K562 (cell line): ENCODE data around the gene TNFSF13. TPM values are rescaled to one million over a fixed set of nuclear protein-coding genes. Genes with fewer than 3 reads are reported as not detected.
A peak's percentile ranks its signal among the peaks of the same experiment; 100 is the strongest.

ENCODE experiments used
- ATF3 ChIP-seq, 2 experiments: fragments of 450-650 bp in 1 of 2; sonication (generic) in 1 of 2; formaldehyde crosslinking in 1 of 2; IDR thresholded peaks in 1 of 2; conservative IDR thresholded peaks in 1 of 2; 2 replicates each; pipeline versions ENCODE4 v1.6.1 to v1.8.1; 2016 to 2023; ENCODE audit warnings: mild to moderate bottlenecking in 2 of 2, moderate library complexity in 2 of 2, inconsistent platforms in 1 of 2, missing genetic modification reagents in 1 of 2
- FOSL1 ChIP-seq: fragments of 200-800 bp; sonication (Bioruptor generic); conservative IDR thresholded peaks from 2 replicates; pipeline ENCODE4 v1.6.1; 2016; ENCODE audit warnings: missing genetic modification characterization, missing compliant biosample characterization
- FOXP1 ChIP-seq: sonication (generic); formaldehyde crosslinking; IDR thresholded peaks from 2 replicates; pipeline ENCODE4 v1.8.0; 2022; ENCODE audit warnings: mild to moderate bottlenecking, missing genetic modification reagents
- HOXB6 ChIP-seq: fragments of 250-450 bp; sonication (Bioruptor Pico); IDR thresholded peaks from 2 replicates; pipeline ENCODE4 v1.5.1; 2022; ENCODE audit warnings: mild to moderate bottlenecking, borderline replicate concordance
- PURB ChIP-seq: sonication (generic); formaldehyde crosslinking; IDR thresholded peaks from 2 replicates; pipeline ENCODE4 v1.9.0; 2021; ENCODE audit warnings: low read depth, mild to moderate bottlenecking, missing genetic modification reagents
- RAD21 ChIP-seq, 2 experiments: fragments of 250-450 bp in 1 of 2; fragments of 450-650 bp in 1 of 2; sonication (Bioruptor Pico) in 1 of 2; formaldehyde crosslinking in 1 of 2; IDR thresholded peaks in 1 of 2; conservative IDR thresholded peaks in 1 of 2; 2 replicates each; pipeline versions ENCODE4 v1.4.0 to v1.8.0; 2020 to 2022; ENCODE audit warnings: mild to moderate bottlenecking in 2 of 2, moderate library complexity in 1 of 2
- RHOXF2B ChIP-seq: fragments of 250-450 bp; sonication (Bioruptor Pico); conservative IDR thresholded peaks from 2 replicates; pipeline ENCODE4 v1.5.1; 2021
- SIN3B ChIP-seq: fragments of 450-650 bp; IDR thresholded peaks from 2 replicates; pipeline ENCODE4 v1.6.1; 2017; ENCODE audit warnings: low read depth, mild to moderate bottlenecking, moderate library complexity
- ZFX ChIP-seq: sonication (generic); formaldehyde crosslinking; IDR thresholded peaks from 2 replicates; pipeline ENCODE4 v1.8.0; 2022; ENCODE audit warnings: mild to moderate bottlenecking, missing genetic modification reagents, moderate library complexity
- ZNF175 ChIP-seq: fragments of 200-800 bp; sonication (Bioruptor generic); IDR thresholded peaks from 2 replicates; pipeline ENCODE4 v1.6.1; 2016; ENCODE audit warnings: low read depth, mild to moderate bottlenecking, missing genetic modification characterization, missing compliant biosample characterization
- ZNF318 ChIP-seq, 2 experiments: fragments of 450-650 bp; IDR thresholded peaks; 2 replicates each; pipeline ENCODE4 v1.6.1; 2016; ENCODE audit warnings: mild to moderate bottlenecking in 2 of 2, borderline replicate concordance in 1 of 2, low read depth in 1 of 2, moderate library complexity in 1 of 2
- ZNF41 ChIP-seq: fragments of 250-450 bp; sonication (Bioruptor Pico); conservative IDR thresholded peaks from 2 replicates; pipeline ENCODE4 v1.4.0; 2020; ENCODE audit warnings: mild to moderate bottlenecking
- ZNF431 ChIP-seq: sonication (generic); formaldehyde crosslinking; IDR thresholded peaks from 2 replicates; pipeline ENCODE4 v1.8.0; 2022; ENCODE audit warnings: mild to moderate bottlenecking, missing genetic modification reagents
- ZNF444 ChIP-seq: fragments of 250-450 bp; sonication (Bioruptor Pico); IDR thresholded peaks from 2 replicates; pipeline ENCODE4 v1.4.0; 2020; ENCODE audit warnings: mild to moderate bottlenecking, moderate library complexity
- ZNF707 ChIP-seq: fragments of 250-450 bp; sonication (Bioruptor Pico); conservative IDR thresholded peaks from 2 replicates; pipeline ENCODE4 v1.8.0; 2022; ENCODE audit warnings: inconsistent platforms, mild to moderate bottlenecking, moderate library complexity
- polyA plus RNA-seq, 8 experiments: library from polyadenylated mRNA; depleted of rRNA in 4 of 8; stranded (reverse) in 5 of 8; unstranded in 3 of 8; fragments of >200 nt; fragmentation: Nextera tagmentation in 2 of 8; fragmentation: Illumina TruSeq in 1 of 8; extraction: Ambion mirVana in 2 of 8; extraction: Trizol in 1 of 8; gene quantifications; 2 replicates each; pipeline versions ENCODE4 v1.2.1 to v1.2.3, GENCODE V29; 2011 to 2014; ENCODE audit warnings: inconsistent platforms in 1 of 8, missing spikeins in 1 of 8
- total RNA-seq, 7 experiments: library from RNA; depleted of rRNA in 6 of 7; stranded (reverse); fragments of >200 nt in 6 of 7; fragmentation: Illumina TruSeq in 2 of 7; extraction: Trizol in 2 of 7; gene quantifications; 2 replicates each; pipeline versions ENCODE4 v1.2.1 to v1.2.3, GENCODE V29; 2011 to 2021; ENCODE audit warnings: low replicate concordance in 1 of 7

TNFSF13 gene
- total and polyA plus RNA-seq, 9 of the 15 experiments (the other 6 are each of a cell fraction or from before 2014, with no cell fraction given), result 0.04 to 0.51 (median 0.19) TPM; not detected in 1

- TF ChIP-seq ZNF431 (CRISPR knock-in tag), result peak; percentile 27; the same call in 1 of the 2 replicates
- TF ChIP-seq SIN3B, result peak; percentile 91
- no peak for TF ChIP-seq ZNF41 (CRISPR knock-in tag)
- no peak for TF ChIP-seq RAD21 (CRISPR knock-in tag; conservative IDR thresholded peaks at IDR 0.05 in 1 of 2, IDR thresholded peaks at IDR 0.05 in 1 of 2)
- TF ChIP-seq ZNF318 (IDR thresholded peaks at IDR 0.05; ENCODE audit: borderline replicate concordance in 1 of 2, low read depth in 1 of 2), result peak in 1 of 2 experiments; percentile 41; a peak in 1 of 4 replicates
- TF ChIP-seq ZNF175 (CRISPR knock-in tag), result peak; percentile 49
- peak; percentile 91 for TF ChIP-seq ZFX (CRISPR knock-in tag)
- no peak for TF ChIP-seq ZNF444
- TF ChIP-seq ATF3 (IDR thresholded peaks at IDR 0.05), result no peak
- TF ChIP-seq ATF3 (CRISPR knock-in tag; conservative IDR thresholded peaks at IDR 0.05), result peak; percentile 64; the same call in 1 of the 2 replicates
- TF ChIP-seq FOXP1, result 0 out of 2 replicates have a peak, but pooled peaks have one; percentile 41
- TF ChIP-seq ZNF707 (CRISPR knock-in tag), result no peak
- TF ChIP-seq RHOXF2B, result no peak
- TF ChIP-seq PURB, result no peak
- no peak for TF ChIP-seq FOSL1 (tag)
- TF ChIP-seq HOXB6 (CRISPR knock-in tag), result no peak
These were observed 24.9 kb downstream of the TNFSF13 start, which contains the start of gene MPDU1 (continued) for GRCh38 chr17:7583253-7584109.
